HL-60/S4 treated with phorbol 12-myristate 13-acetate at 8.2 ng/mL for 4 days and 3 days (cell line): ENCODE data around the gene TMEM247.
"Not testable (repeated sequence)": the region's sequence is repeated elsewhere in the genome, so short reads cannot be mapped to it uniquely, and the experiment has no call there.

Source experiments
- in situ Hi-C: fragments of 300-500 bp; cut with MboI; formaldehyde crosslinking; loops from 2 replicates; pipeline ENCODE4 v1.15.0; 2022; ENCODE audit warnings: low sequenced_read_pairs

The TMEM247 gene

GRCh38 chr2:46458763-46459500 lies 20.4 kb upstream of the TMEM247 start:
- in situ Hi-C loops: no loop called here

DNA sequence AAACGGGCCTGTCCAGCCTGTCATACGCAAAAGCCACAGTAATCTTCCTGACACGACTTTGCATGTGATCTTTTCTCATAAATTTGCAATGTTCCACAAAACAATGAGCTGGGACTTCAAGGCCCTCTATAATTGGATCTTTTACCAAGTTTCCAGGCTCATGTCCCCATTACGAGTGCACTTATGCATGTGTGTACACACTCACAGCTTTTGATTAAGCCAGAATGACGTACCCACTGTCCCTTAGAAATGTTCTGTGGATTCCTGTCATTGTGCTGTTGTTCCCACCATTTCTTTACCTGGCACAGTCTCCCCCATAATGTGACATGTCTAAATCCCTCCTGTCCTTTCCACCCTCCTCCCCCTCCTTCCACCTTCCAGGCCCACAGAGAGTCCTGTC lies 19.7 kb upstream of the TMEM247 start:
- in situ Hi-C loops: no loop called here

- in situ Hi-C loops: no loop called here
Observed at GRCh38 chr2:46460241-46460921, 19.0 kb upstream of the TMEM247 start.

- in situ Hi-C loops: no loop called here
Observed at GRCh38 chr2:46461011-46461674, 18.2 kb upstream of the TMEM247 start.

DNA sequence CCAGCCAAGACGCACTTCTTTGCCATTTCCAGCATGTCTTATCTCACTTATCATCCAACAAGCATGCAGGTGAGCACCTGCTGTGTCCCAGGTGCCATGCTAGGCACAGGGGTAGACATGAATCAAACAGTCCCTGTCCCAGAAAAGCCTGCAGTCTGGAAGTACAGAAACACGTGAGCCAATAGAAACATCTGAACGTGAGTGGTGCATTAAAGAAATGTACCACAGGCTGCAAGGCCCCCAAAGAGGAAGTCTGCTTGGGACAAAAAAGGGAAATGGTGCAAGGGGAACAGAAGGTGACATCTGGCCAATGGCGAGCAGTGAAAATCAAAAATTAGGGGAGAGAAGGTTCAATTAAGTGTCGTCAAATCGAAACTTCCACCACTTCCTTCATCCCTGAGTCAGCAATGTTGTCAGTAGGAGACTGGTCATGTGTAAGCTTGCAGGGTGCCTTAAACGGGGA lies 17.6 kb upstream of the TMEM247 start:
- in situ Hi-C loops: no loop called here

DNA sequence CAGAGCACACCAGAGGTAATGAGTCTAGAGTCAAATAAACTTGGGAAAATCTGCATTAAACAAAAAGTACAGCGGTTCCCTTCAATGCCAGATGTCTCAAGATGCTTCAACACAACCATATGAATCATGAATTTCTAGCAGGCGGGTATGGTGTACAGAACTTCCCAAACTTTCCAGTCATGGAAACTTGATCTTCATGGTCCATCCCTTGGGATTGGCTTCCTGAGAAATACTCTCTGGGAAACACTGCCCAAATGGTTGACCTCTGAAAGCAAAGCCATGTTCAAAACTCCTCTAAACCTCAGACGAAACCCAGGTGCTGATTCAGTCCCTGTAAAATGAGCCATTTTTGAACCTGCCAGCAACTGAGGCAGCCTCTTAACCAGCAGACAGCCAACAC lies 16.4 kb upstream of the TMEM247 start:
- in situ Hi-C loops: no loop called here

DNA sequence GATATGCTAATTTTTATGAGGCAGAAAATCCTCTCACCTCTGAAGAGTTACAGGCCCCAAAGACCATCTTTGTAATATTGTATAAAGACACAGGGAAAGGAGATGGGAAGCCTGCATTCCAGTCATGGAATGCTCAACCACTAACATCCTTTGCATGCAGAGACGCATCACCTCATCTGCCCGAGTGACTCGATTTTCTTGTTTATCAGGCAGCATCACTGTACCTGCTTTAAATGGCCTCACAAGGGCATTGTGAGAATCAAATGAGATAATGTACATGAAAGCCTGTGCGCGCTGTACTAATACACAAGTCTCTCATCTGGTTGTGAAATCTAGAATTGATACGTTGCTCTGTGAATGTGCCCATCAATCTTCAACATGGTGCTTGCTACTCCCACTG lies 10.2 kb upstream of the TMEM247 start:
- in situ Hi-C loops: no loop called here

- in situ Hi-C loops: no loop called here
Observed at GRCh38 chr2:46469700-46470099, 9.7 kb upstream of the TMEM247 start.

DNA sequence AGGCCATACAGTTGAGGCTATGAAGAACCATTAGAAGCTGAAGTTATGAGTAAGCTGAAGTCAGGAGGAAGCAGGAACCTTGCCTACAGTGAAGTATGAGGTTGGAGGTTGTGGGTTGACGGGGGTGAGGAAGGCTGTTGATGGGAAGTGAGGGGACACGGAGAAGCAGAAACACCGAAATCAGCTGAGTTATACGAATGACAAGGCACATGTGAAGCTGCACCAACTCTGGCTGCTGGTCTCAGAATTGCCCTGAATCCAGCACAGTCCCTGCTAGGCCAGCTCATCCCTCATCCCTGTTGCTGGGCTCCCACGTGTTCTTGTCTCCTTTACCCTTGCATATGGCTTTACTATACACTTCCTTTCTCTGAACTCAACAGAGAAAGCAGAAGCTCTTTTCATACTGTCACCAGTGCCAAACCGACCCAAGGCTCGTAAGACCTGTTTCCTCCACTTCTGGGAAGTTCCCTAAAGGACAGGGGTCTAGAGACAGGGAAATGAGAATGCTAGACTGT lies 9.2 kb upstream of the TMEM247 start:
- in situ Hi-C loops: no loop called here

GRCh38 chr2:46471019-46471583 lies 8.3 kb upstream of the TMEM247 start:
- in situ Hi-C loops: no loop called here

DNA sequence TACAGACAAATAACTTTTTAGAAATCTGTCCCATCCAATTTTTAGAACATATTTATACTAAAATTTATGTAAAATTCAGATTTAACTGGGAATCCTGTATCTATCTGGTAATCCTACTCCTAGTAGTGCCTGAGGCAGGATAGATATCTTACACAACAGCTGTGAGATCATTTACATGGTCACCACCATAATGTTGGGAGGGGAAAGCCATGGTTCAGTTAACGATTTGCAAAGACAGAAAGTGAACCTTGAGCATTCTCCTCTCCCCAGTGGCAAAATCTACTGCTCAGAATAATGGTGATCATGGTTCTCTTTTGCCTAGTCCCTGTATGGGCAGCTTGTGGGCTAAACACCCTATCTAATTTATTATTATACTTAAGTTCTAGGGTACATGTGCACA lies 7.7 kb upstream of the TMEM247 start:
- in situ Hi-C loops: no loop called here

DNA sequence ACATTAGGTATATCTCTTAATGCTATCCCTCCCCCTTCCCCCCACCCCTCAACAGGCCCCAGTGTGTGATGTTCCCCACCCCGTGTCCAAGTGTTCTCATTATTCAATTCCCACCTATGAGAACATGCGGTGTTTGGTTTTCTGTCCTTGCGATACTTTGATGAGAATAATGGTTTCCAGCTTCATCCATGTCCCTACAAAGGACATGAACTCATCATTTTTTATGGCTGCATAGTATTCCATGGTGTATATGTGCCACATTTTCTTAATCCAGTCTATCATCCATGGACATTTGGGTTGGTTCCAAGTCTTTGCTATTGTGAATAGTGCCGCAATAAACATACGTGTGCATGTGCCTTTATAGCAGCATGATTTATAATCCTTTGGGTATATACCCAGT lies 7.2 kb upstream of the TMEM247 start:
- in situ Hi-C loops: not testable (repeated sequence)

GRCh38 chr2:46477462-46477861 lies 1.9 kb upstream of the TMEM247 start:
- in situ Hi-C loops: not testable (repeated sequence)

- in situ Hi-C loops: no loop called here
Observed at GRCh38 chr2:46477925-46478324, 1.4 kb upstream of the TMEM247 start.

- in situ Hi-C loops: no loop called here
Observed at GRCh38 chr2:46480562-46480961, 1.2 kb downstream of the TMEM247 start.

DNA sequence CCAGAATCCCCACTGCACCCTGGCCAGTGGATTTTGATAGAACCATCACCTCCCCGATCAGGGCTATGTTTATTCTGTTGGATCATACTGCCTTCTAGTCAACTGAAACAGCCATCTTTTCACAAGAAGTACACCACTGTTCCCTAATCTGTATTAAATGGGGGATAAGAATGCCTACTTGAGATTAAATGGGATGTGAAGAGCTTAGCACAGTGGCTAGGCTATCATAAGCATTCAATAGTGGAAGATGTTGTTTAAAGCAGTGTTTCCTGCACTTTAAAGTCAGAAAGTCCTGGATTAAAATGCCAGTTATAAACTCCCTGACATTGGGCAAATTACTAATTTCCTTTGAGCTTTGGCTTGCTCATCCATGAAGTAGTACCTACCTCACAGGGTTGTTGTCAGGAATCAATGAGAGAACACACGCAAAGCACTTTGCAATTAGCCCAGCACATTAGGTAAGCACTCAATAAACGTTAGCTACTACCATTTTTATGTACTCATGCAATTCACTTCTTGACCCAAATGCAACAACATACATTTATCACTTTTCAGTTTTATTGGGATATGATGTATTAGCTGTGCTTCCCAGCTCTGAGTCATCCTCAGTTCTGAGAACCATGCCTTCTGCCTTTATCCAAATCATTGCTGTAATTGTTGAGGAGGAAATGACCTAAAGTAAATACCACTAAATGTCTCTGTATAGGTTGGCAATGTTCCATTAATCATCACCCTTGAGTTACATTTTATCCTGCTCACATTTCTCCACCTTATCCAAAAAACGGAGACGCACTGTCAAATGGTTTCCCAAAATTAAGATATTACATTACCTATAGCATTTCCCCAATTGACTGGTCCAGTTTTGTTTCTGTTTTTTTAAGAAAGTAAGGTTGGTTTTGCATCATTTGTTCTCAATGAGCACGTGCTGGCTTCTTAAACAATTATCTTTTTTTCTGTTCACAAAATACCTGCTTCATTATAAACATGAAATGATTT lies 2.1 kb downstream of the TMEM247 start:
- in situ Hi-C loops: no loop called here

DNA sequence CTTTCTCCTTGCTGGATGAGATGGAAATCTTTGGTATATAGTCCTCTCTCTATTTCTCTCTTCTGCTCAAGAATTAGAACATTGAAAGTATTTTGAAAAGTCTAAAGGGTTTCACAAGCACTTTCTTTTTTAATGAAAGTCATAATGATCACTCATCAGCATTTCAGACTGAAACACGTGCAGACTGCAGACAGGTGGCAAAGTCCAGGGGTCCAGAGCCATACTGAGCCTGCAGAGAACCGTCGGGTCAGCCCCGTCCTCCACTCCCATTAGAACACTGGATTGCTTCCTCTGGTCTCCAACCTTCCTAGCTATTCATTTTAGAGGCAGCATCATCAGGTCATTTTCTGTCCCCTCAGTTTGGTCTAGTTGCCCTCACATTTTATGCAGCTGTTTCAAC lies 3.1 kb downstream of the TMEM247 start:
- in situ Hi-C loops: no loop called here

DNA sequence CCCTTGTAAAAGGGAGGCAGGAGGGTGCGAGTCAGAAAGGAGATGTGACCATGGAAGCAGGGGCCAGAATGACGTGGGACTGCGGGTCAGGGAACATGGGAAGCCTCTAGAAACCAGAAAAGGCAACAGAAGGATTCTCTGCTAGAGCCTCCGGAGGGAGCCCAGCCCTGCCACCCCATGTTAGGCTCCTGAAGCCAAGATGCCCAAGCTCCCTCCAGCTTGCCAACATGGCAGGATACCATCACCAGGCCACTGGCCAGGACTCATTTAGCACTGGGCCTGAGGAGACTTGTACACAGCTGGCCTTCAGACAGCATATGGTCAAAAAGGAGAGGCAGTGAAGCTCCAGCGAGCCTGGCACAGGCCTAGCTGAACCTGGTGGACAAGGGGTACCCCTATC lies 5.6 kb downstream of the TMEM247 start:
- in situ Hi-C loops: no loop called here

DNA sequence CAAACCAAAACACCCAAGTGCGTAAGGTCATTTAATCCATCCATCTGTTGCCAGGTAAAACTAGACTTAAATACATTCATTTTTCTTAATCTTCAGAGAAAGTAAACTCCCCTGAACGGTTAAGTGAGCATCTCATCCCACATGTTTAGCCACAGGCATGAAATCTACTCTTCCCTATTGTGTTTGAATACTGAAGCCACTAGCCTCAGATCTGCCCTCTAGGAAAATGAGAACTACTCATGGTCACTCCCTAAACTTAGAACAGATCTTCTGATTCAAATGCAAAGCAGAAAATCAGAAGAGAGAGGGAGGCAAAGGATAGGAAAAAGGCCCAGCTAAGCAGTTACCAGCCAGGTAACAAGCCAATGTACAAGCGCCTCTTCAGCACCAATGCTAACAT lies 7.1 kb downstream of the TMEM247 start:
- in situ Hi-C loops: no loop called here

DNA sequence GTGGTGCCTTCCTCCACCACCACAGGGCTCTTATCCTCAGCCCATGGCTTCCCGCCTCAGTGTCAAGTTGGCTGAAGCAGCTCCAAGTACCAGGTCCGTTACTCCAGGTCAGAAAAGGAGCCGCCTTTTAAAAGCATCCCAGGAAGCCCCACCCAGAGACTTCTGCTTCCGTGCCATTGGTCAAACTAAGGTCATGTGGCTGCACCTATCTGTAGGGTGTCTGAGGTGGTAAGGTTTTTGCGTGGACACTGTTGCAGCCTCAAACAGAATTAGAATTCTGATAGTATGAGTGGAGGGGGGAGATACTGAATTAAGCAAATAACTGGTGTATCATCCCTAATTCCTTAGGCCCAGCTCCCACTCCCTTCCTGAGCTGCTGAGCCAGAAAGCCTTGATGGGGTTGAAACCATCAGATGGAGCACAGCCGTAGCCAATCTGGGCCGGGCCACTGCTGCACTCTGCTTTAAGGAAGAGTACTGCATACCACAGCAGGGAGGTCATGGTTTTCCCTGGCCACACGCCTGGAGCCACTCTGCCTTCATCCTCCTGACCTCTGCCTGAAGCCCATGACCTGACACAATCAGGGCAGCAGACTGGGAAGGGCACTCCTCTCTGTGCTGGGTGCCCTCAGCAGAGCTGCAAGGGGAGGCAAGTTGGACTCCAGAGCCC lies 8.4 kb downstream of the TMEM247 start:
- in situ Hi-C loops: no loop called here
